SK-N-SH (cell line): ENCODE data around the gene DHRS1. TPM values are rescaled to one million over a fixed set of nuclear protein-coding genes. Genes with fewer than 3 reads are reported as not detected.
A peak's percentile ranks its signal among the peaks of the same experiment; 100 is the strongest.

Source experiments
- CTCF ChIA-PET: fragments of 300-600, 350-600 bp; formaldehyde crosslinking; extraction: SDS; loops from one replicate; lab custom pipeline; 2021; lab: Yijun Ruan, JAX
- POLR2A ChIA-PET: fragments of 350-600 bp; sonication (Branson Sonifier 250); formaldehyde crosslinking; extraction: SDS; loops from one replicate; lab custom pipeline; 2020; ENCODE audit warnings: antibody characterized with exemption, inconsistent platforms; lab: Yijun Ruan, JAX
- DNase-seq: peaks from one replicate; pipeline ENCODE4 v3.0.0; 2012
- H2AFZ ChIP-seq: fragments of 200-600 bp; sonication (generic); 2 replicates; pipeline ENCODE4 v1.8.1; 2016; ENCODE audit warnings: antibody characterized with exemption, mild to moderate bottlenecking, low read depth
- H3F3A ChIP-seq: fragments of 200-600 bp; sonication (generic); replicated peaks from 2 replicates; pipeline ENCODE3; 2016; ENCODE audit warnings: antibody characterized with exemption, mild to moderate bottlenecking; ENCODE audit not compliant: insufficient read depth
- H3K27ac ChIP-seq, 2 experiments: fragments of 200-500 bp in 1 of 2; fragments of 200-600 bp in 1 of 2; sonication (Bioruptor generic) in 1 of 2; sonication (generic), shearing (Covaris generic) in 1 of 2; 2 replicates each; pipeline versions ENCODE4 v1.5.1 to v1.6.1; 2014 to 2016; ENCODE audit warnings: low read depth in 2 of 2, inconsistent platforms in 1 of 2, low read length in 1 of 2, mild to moderate bottlenecking in 1 of 2, mixed read lengths in 1 of 2
- H3K27me3 ChIP-seq: fragments of 200-600 bp; sonication (generic), shearing (Covaris generic); 2 replicates; pipeline ENCODE4 v1.6.1; 2016; ENCODE audit warnings: mixed run types; ENCODE audit not compliant: insufficient read depth
- H3K36me3 ChIP-seq, 2 experiments: fragments of 200-500 bp in 1 of 2; fragments of 200-600 bp in 1 of 2; sonication (Bioruptor generic) in 1 of 2; sonication (generic) in 1 of 2; replicated peaks in 1 of 2; 2 replicates each; pipeline versions ENCODE3 to v1.5.1; 2014 to 2016; ENCODE audit warnings: low read length in 1 of 2, mild to moderate bottlenecking in 1 of 2; ENCODE audit not compliant: insufficient read depth in 2 of 2, control insufficient read depth in 1 of 2
- H3K4me1 ChIP-seq, 2 experiments: fragments of 200-500 bp in 1 of 2; fragments of 200-600 bp in 1 of 2; sonication (Bioruptor generic) in 1 of 2; sonication (generic), shearing (Covaris generic) in 1 of 2; 2 replicates each; pipeline versions ENCODE4 v1.5.1 to v1.6.1; 2014 to 2016; ENCODE audit warnings: low read depth in 1 of 2, low read length in 1 of 2, mixed run types in 1 of 2; ENCODE audit not compliant: insufficient read depth in 2 of 2, control insufficient read depth in 1 of 2
- H3K4me2 ChIP-seq: fragments of 200-600 bp; sonication (generic), shearing (Covaris generic); 2 replicates; pipeline ENCODE4 v1.6.1; 2017; ENCODE audit warnings: mixed run types
- H3K4me3 ChIP-seq, 2 experiments: fragments of 200-500 bp in 1 of 2; fragments of 200-600 bp in 1 of 2; sonication (Bioruptor generic) in 1 of 2; sonication (generic), shearing (Covaris generic) in 1 of 2; 2 replicates each; pipeline versions ENCODE4 v1.5.1 to v1.8.1; 2014 to 2016; ENCODE audit warnings: low read depth in 2 of 2, inconsistent platforms in 1 of 2, low read length in 1 of 2, mild to moderate bottlenecking in 1 of 2, mixed read lengths in 1 of 2, moderate library complexity in 1 of 2
- H3K79me2 ChIP-seq: fragments of 200-600 bp; sonication (generic); 2 replicates; pipeline ENCODE4 v1.8.1; 2017; ENCODE audit warnings: mild to moderate bottlenecking; ENCODE audit not compliant: insufficient read depth
- H3K9ac ChIP-seq: fragments of 200-600 bp; sonication (generic); 2 replicates; pipeline ENCODE4 v1.6.1; 2017; ENCODE audit warnings: mixed run types
- H3K9me2 ChIP-seq: fragments of 200-600 bp; sonication (generic); 2 replicates; pipeline ENCODE4 v1.6.1; 2017; ENCODE audit warnings: mixed run types
- H3K9me3 ChIP-seq: fragments of 200-600 bp; sonication (generic); 2 replicates; pipeline ENCODE4 v1.6.1; 2017; ENCODE audit warnings: mixed run types, mild to moderate bottlenecking, moderate library complexity
- H4K20me1 ChIP-seq: fragments of 200-600 bp; sonication (generic); 2 replicates; pipeline ENCODE4 v1.6.1; 2017; ENCODE audit warnings: mild to moderate bottlenecking, mixed run types; ENCODE audit not compliant: insufficient read depth
- CTCF ChIP-seq: fragments of 200-600 bp; sonication (generic); IDR thresholded peaks from 2 replicates; pipeline ENCODE4 v1.6.1; 2017; ENCODE audit warnings: antibody characterized with exemption, mild to moderate bottlenecking, moderate library complexity
- FOSL2 ChIP-seq: IDR thresholded peaks from 2 replicates; pipeline ENCODE4 v1.4.0; 2012; ENCODE audit warnings: low read depth, mild to moderate bottlenecking, moderate library complexity, borderline replicate concordance
- GATA2 ChIP-seq: sonication (generic); formaldehyde crosslinking; IDR thresholded peaks from 2 replicates; pipeline ENCODE4 v1.5.0; 2020; ENCODE audit warnings: mild to moderate bottlenecking, missing genetic modification reagents
- NFIC ChIP-seq: IDR thresholded peaks from 2 replicates; pipeline ENCODE4 v1.4.0; 2012; ENCODE audit warnings: borderline replicate concordance
- POLR2AphosphoS5 ChIP-seq: IDR thresholded peaks from 2 replicates; pipeline ENCODE4 v1.6.1; 2012; ENCODE audit warnings: low read depth, low read length
- RAD21 ChIP-seq: IDR thresholded peaks from 2 replicates; pipeline ENCODE4 v1.6.1; 2012; ENCODE audit warnings: mild to moderate bottlenecking, low read length
- REST ChIP-seq: IDR thresholded peaks from 2 replicates; pipeline ENCODE4 v1.6.1; 2012; ENCODE audit warnings: mild to moderate bottlenecking, low read depth, low read length, moderate library complexity
- SIN3A ChIP-seq: IDR thresholded peaks from 2 replicates; pipeline ENCODE4 v1.6.1; 2012; ENCODE audit warnings: low read depth, mild to moderate bottlenecking, low read length, moderate library complexity, borderline replicate concordance
- SMC3 ChIP-seq: IDR thresholded peaks from 2 replicates; pipeline ENCODE4 v1.6.1; 2012; ENCODE audit warnings: low read depth, low read length, improper control_type of control experiment
- YY1 ChIP-seq: IDR thresholded peaks from 2 replicates; pipeline ENCODE4 v1.4.0; 2012; ENCODE audit warnings: low read depth, mild to moderate bottlenecking
- WGBS: methylation state at CpG from one replicate; pipeline ENCODE4 v1.1.6; 2017; ENCODE audit warnings: low lambda C conversion rate; 5-methylcytosine and 5-hydroxymethylcytosine counted together
- polyA plus RNA-seq, 3 experiments: library from polyadenylated mRNA; depleted of rRNA; stranded (reverse); fragments of >200 nt; gene quantifications; 2 replicates each; pipeline ENCODE4 v1.2.3, GENCODE V29; 2012

Gene DHRS1
- polyA plus RNA-seq, 1 of the 3 experiments (the other 2 are of a cell fraction): 65.4 TPM

- Histone ChIP-seq H3K79me2 (peaks cover 28% of the 10 kb centered on the region), H3K27me3 (no peaks in the 10 kb centered on the region), H3K9me3 (no peaks in the 10 kb centered on the region), H3K27ac (peak overlapping the region in 1 of 2 experiments; percentile 69; a peak in 2 of 4 replicates), H4K20me1 (no peaks in the 10 kb centered on the region), H3K4me2 (peak overlapping the region; percentile 98), H3K36me3 (peaks cover 39 to 42% of the 10 kb centered on the region in 2 experiments), H3K4me3 (peak overlapping the region; percentile 92 to 93), H2AFZ (peak overlapping the region; percentile 90; the same call in 1 of the 2 replicates), H3K4me1 (peaks cover 13 to 14% of the 10 kb centered on the region in 2 experiments), H3F3A (peaks cover 21% of the 10 kb centered on the region), H3K9ac (peak overlapping the region; percentile 82), H3K9me2 (no peaks in the 10 kb centered on the region)
- POLR2A ChIA-PET: interaction anchor here (1.0 to 4.5 kb wide), 3 partner anchors 9 to 57 kb away, joined by 4 to 27 read pairs (median 4); partner anchors contain the start of genes CIDEB, RABGGTA and TINF2
- DNase-seq: no peak
- 12% methylated on average over 7 of the region's 7 CpGs for WGBS
- TF ChIP-seq REST: no peak
- TF ChIP-seq FOSL2: peak; percentile 22; the same call in 1 of the 2 replicates
- CTCF ChIA-PET: interaction anchor here (2.2 to 8.1 kb wide), 6 partner anchors 10 to 137 kb away, joined by 7 to 191 read pairs (median 52); partner anchors contain the start of genes CHMP4A, CIDEB, LTB4R2 and MDP1
These were observed 707 bp downstream of the DHRS1 start for GRCh38 chr14:24298892-24299254.

- no peaks in the 10 kb centered on the region for H3K9me2 ChIP-seq
- H3K79me2 ChIP-seq: peaks cover 28% of the 10 kb centered on the region
- H3K27me3 ChIP-seq: no peaks in the 10 kb centered on the region
- TF ChIP-seq SIN3A: no peak
- TF ChIP-seq SMC3: peak; percentile 39; the same call in 1 of the 2 replicates
- TF ChIP-seq CTCF: peak; percentile 51
- TF ChIP-seq RAD21: peak; percentile 44; the same call in 1 of the 2 replicates
- no peak for TF ChIP-seq YY1
- TF ChIP-seq POLR2AphosphoS5: no peak
- TF ChIP-seq REST: no peak
- no peak for TF ChIP-seq NFIC
- peak; percentile 35; the same call in 1 of the 2 replicates for TF ChIP-seq GATA2 (CRISPR knock-in tag)
- TF ChIP-seq, all 33 proteins: peak for 4
- Histone ChIP-seq H3K4me2 (no peak overlapping the region), H3K9ac (no peak overlapping the region), H3K4me1 (peaks cover 13 to 14% of the 10 kb centered on the region in 2 experiments), H4K20me1 (no peaks in the 10 kb centered on the region), H3K27ac (no peak overlapping the region), H3K4me3 (no peak overlapping the region; a peak in 1 of 4 replicates), H2AFZ (no peak overlapping the region), H3K9me3 (no peaks in the 10 kb centered on the region), H3K36me3 (peaks cover 25 to 31% of the 10 kb centered on the region in 2 experiments), H3F3A (peaks cover 21% of the 10 kb centered on the region)
- ChIA-PET POLR2A (interaction anchor here (4.5 kb wide), 1 partner anchor 55 kb away, joined by 27 read pairs; the partner anchor contains the start of gene TINF2), CTCF (interaction anchor here (1.1 to 8.1 kb wide), 27 partner anchors 10 to 245 kb away, joined by 3 to 191 read pairs (median 8); partner anchors contain the start of genes CARMIL3, CHMP4A, CIDEB and LTB4R2)
- DNase-seq: peak; percentile 43
- whole genome bisulfite sequencing: 40% methylated on average over 5 of the region's 5 CpGs
These were observed 2.2 kb downstream of the DHRS1 start for GRCh38 chr14:24297190-24297964.
